GM19238 (cell line): ENCODE measurements around the gene PTPRCAP.
A peak's percentile ranks its signal among the peaks of the same experiment; 100 is the strongest.

Experiments used
- DNase-seq: peaks from one replicate; pipeline ENCODE4 v3.0.0; 2011; ENCODE audit warnings: low spot score; ENCODE audit not compliant: insufficient read length

Gene PTPRCAP

GRCh38 chr11:67396587-67397389 lies 40.7 kb downstream of the PTPRCAP start:
- no peak for DNase-seq

- DNase-seq: no peak
Observed at GRCh38 chr11:67396259-67396581, 41.3 kb downstream of the PTPRCAP start.

- DNase-seq: no peak
Observed at GRCh38 chr11:67395555-67396258, 41.8 kb downstream of the PTPRCAP start.

GRCh38 chr11:67393990-67394389 lies 43.5 kb downstream of the PTPRCAP start:
- DNase-seq: no peak

- DNase-seq: no peak
Observed at GRCh38 chr11:67393437-67393836, 44.0 kb downstream of the PTPRCAP start.

GRCh38 chr11:67392183-67392715 lies 45.2 kb downstream of the PTPRCAP start:
- no peak for DNase-seq

- peak; percentile 99 for DNase-seq
Observed at GRCh38 chr11:67391304-67392182, 45.9 kb downstream of the PTPRCAP start, which contains the start of gene RAD9A. RAD9A (plus strand) TSS chr11:67391986; CDS start chr11:67392045, 59 bp downstream.

- DNase-seq: no peak
Observed at GRCh38 chr11:67390947-67391303, 46.6 kb downstream of the PTPRCAP start.

- DNase-seq: no peak
Observed at GRCh38 chr11:67389477-67389876, 48.0 kb downstream of the PTPRCAP start.

- no peak for DNase-seq
Observed at GRCh38 chr11:67387518-67387917, 50.0 kb downstream of the PTPRCAP start.

GRCh38 chr11:67387069-67387468 lies 50.4 kb downstream of the PTPRCAP start:
- DNase-seq: no peak
